Lower leg skin (tissue), 3 donors: ENCODE results near the gene PIK3R1.

Source experiments
- POLR2A ChIP-seq, 2 donors: fragments of 450-650 bp; IDR thresholded peaks; one replicate each; pipeline ENCODE4 v1.6.1; 2016 to 2017; ENCODE audit warnings: antibody characterized with exemption in 2 of 2, mild to moderate bottlenecking in 1 of 2, moderate library complexity in 1 of 2
- TF ChIP-seq, protein P1 (sequence below), 3 donors: fragments of 450-650 bp; IDR thresholded peaks; one replicate each; pipeline ENCODE4 v1.5.1; 2016; ENCODE audit warnings: antibody characterized with exemption in 3 of 3, mild to moderate bottlenecking in 3 of 3, moderate library complexity in 2 of 3

DNA sequence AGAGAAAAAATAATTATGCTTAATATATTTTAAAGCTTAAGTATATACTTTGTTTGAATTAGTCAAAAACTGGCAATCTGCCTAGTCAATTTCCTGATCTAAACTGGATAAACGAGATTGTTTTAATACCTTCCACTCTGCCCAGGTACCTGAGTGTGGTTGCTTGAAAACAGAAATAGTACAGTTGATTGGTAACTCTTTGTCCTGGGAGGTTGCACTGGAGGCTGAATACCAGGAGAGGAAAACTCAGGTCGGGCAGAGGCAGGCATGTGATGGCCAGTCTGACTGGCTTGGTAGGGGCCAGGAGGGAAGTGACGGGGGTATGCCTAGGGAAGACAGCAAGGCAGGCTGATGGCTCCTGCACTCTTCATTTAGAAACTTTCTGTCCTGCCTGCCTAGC lies 80.2 kb downstream of the PIK3R1 start:
- TF ChIP-seq, protein P1, sequence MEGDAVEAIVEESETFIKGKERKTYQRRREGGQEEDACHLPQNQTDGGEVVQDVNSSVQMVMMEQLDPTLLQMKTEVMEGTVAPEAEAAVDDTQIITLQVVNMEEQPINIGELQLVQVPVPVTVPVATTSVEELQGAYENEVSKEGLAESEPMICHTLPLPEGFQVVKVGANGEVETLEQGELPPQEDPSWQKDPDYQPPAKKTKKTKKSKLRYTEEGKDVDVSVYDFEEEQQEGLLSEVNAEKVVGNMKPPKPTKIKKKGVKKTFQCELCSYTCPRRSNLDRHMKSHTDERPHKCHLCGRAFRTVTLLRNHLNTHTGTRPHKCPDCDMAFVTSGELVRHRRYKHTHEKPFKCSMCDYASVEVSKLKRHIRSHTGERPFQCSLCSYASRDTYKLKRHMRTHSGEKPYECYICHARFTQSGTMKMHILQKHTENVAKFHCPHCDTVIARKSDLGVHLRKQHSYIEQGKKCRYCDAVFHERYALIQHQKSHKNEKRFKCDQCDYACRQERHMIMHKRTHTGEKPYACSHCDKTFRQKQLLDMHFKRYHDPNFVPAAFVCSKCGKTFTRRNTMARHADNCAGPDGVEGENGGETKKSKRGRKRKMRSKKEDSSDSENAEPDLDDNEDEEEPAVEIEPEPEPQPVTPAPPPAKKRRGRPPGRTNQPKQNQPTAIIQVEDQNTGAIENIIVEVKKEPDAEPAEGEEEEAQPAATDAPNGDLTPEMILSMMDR (IDR thresholded peaks at IDR 0.05) = no peak
- no peak for TF ChIP-seq POLR2A (IDR thresholded peaks at IDR 0.05)
